Measurements from ENCODE around the gene PORCN.

PORCN gene

DNA sequence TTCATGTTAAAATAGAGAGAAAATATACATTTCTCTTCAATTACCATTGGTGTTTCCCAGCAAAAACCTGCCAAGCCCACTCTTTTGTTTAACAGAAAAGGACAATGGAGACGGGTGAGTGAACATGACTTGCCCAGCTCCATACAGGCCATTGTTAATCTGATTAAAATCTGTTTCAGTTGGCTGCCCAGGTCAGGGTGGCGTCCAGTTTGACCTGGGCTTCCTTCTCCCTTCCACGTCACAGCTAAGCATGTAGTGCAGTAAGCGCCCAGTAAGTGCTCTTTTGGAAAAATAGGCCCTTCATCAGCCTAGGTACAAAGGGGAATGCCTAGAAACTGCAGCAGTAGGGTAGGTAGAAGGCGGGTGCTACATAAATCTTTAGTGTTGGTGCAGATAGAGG lies 1.5 kb upstream of the PORCN start:
- no peak for TF ChIP-seq CTCF (IDR thresholded peaks at IDR 0.05; ENCODE audit: insufficient read depth, low read depth, low read length, missing control alignments)
- DNase-seq (ENCODE audit: low read depth): no peak
- no peak overlapping the region for H3K4me3 ChIP-seq (ENCODE audit: low read depth, low read length)

DNA sequence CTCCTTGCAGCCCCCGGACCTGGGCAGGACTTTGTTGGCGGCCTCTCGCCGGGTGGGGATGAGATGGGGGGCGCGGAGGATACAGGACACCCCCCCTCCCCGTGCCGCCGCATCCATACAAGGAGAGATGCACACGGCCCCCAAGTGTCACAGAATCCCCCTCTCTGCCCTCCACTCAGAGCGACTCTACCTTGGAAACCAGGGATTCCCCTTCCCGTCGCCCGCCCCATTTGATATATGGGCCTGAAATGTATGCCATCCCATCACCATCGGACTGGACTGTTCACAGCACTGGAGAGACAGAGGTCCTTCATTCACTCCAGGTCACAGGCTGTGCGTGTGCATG lies 426 bp downstream of the PORCN start:
- DNase-seq (ENCODE audit: low read depth): peak; percentile 10
- no peak for TF ChIP-seq CTCF (IDR thresholded peaks at IDR 0.05; ENCODE audit: insufficient read depth, low read depth, low read length, missing control alignments)
- H3K4me3 ChIP-seq (ENCODE audit: low read depth, low read length): peak overlapping the region; percentile 70

GRCh38 chrX:48509619-48510018 lies 827 bp downstream of the PORCN start:
- TF ChIP-seq CTCF (IDR thresholded peaks at IDR 0.05; ENCODE audit: insufficient read depth, low read depth, low read length, missing control alignments): no peak
- DNase-seq (ENCODE audit: low read depth): peak; percentile 3
- H3K4me3 ChIP-seq (ENCODE audit: low read depth, low read length): peak overlapping the region; percentile 70

GRCh38 chrX:48511560-48511959 lies 2.8 kb downstream of the PORCN start:
- TF ChIP-seq CTCF (IDR thresholded peaks at IDR 0.05; ENCODE audit: insufficient read depth, low read depth, low read length, missing control alignments): no peak
- no peak for DNase-seq (ENCODE audit: low read depth)
- H3K4me3 ChIP-seq (ENCODE audit: low read depth, low read length): no peak overlapping the region

DNA sequence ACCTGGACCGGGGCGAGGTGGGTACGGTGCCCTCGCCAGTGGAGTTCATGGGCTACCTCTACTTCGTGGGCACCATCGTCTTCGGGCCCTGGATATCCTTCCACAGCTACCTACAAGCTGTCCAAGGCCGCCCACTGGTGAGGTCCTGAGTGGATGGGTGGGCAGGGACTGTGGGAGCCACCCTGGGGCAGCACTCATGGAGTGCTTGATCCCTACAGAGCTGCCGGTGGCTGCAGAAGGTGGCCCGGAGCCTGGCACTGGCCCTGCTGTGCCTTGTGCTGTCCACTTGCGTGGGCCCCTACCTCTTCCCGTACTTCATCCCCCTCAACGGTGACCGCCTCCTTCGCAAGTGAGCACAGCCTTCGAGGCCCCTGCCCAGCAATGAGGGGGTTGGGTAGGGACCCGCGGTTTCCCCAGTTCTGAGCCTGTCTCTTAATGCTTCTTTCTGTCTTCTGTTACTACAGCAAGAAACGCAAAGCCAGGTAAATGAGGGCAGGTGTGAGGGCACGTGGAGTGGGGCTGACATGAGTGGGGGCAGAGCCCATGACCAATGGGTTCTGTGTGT lies 3.7 kb downstream of the PORCN start:
- no peak for TF ChIP-seq CTCF (IDR thresholded peaks at IDR 0.05; ENCODE audit: insufficient read depth, low read depth, low read length, missing control alignments)
- H3K4me3 ChIP-seq (ENCODE audit: low read depth, low read length): no peak overlapping the region
- no peak for DNase-seq (ENCODE audit: low read depth)

GRCh38 chrX:48513670-48514069 lies 4.9 kb downstream of the PORCN start:
- no peak overlapping the region for H3K4me3 ChIP-seq (ENCODE audit: low read depth, low read length)
- no peak for TF ChIP-seq CTCF (IDR thresholded peaks at IDR 0.05; ENCODE audit: insufficient read depth, low read depth, low read length, missing control alignments)
- DNase-seq (ENCODE audit: low read depth): no peak

GRCh38 chrX:48514126-48514806 lies 5.5 kb downstream of the PORCN start:
- H3K4me3 ChIP-seq (ENCODE audit: low read depth, low read length): no peak overlapping the region
- no peak for DNase-seq (ENCODE audit: low read depth)
- no peak for TF ChIP-seq CTCF (IDR thresholded peaks at IDR 0.05; ENCODE audit: insufficient read depth, low read depth, low read length, missing control alignments)
